HG03108 (cell line): ENCODE data around the gene FLNA.
"Not testable (repeated sequence)": the region's sequence is repeated elsewhere in the genome, so short reads cannot be mapped to it uniquely, and the experiment has no call there.

Source experiments
- ATAC-seq: cut with Tn5 transposase; IDR thresholded peaks from one replicate; pipeline ENCODE4 v1.9.1; 2021; ENCODE audit warnings: moderate library complexity; ENCODE audit not compliant: unreplicated experiment

The FLNA gene

GRCh38 chrX:154309041-154309775, 65.2 kb downstream of the FLNA start:
- no peak for ATAC-seq

- no peak for ATAC-seq
Measured at GRCh38 chrX:154308108-154308946, 66.1 kb downstream of the FLNA start.

GRCh38 chrX:154307202-154307601, 67.2 kb downstream of the FLNA start:
- ATAC-seq: no peak

- no peak for ATAC-seq
Measured at GRCh38 chrX:154305541-154306205, 68.8 kb downstream of the FLNA start.

GRCh38 chrX:154304846-154305245, 69.6 kb downstream of the FLNA start:
- ATAC-seq: no peak

- ATAC-seq: no peak
Measured at GRCh38 chrX:154303476-154303875, 71.0 kb downstream of the FLNA start.

- ATAC-seq: not testable (repeated sequence)
Measured at GRCh38 chrX:154302998-154303397, 71.4 kb downstream of the FLNA start.

GRCh38 chrX:154300816-154301215, 73.6 kb downstream of the FLNA start:
- ATAC-seq: no peak
